ENCODE results near the gene TBCEL.
"Not testable (repeated sequence)": the region's sequence is repeated elsewhere in the genome, so short reads cannot be mapped to it uniquely, and the experiment has no call there.

The TBCEL gene

GRCh38 chr11:121029813-121030445 lies 6.0 kb downstream of the TBCEL start:
- no peak for DNase-seq (ENCODE audit: low spot score)

GRCh38 chr11:121031167-121031566 lies 7.3 kb downstream of the TBCEL start:
- no peak for DNase-seq (ENCODE audit: low spot score)

- DNase-seq (ENCODE audit: low spot score) = not testable (repeated sequence)
Measured at GRCh38 chr11:121031648-121032047, 7.7 kb downstream of the TBCEL start.

- no peak for DNase-seq (ENCODE audit: low spot score)
Measured at GRCh38 chr11:121032546-121032945, 8.6 kb downstream of the TBCEL start.

GRCh38 chr11:121033635-121034034 lies 9.7 kb downstream of the TBCEL start:
- no peak for DNase-seq (ENCODE audit: low spot score)

GRCh38 chr11:121035169-121035755 lies 11.4 kb downstream of the TBCEL start:
- DNase-seq (ENCODE audit: low spot score) = no peak

- DNase-seq (ENCODE audit: low spot score) = no peak
Measured at GRCh38 chr11:121035780-121036179, 11.9 kb downstream of the TBCEL start.

- no peak for DNase-seq (ENCODE audit: low spot score)
Measured at GRCh38 chr11:121037016-121037415, 13.1 kb downstream of the TBCEL start.

GRCh38 chr11:121038648-121039409 lies 14.9 kb downstream of the TBCEL start:
- DNase-seq (ENCODE audit: low spot score) = no peak

GRCh38 chr11:121039971-121040613 lies 16.2 kb downstream of the TBCEL start:
- no peak for DNase-seq (ENCODE audit: low spot score)

GRCh38 chr11:121040614-121041002 lies 16.7 kb downstream of the TBCEL start:
- DNase-seq (ENCODE audit: low spot score) = no peak

GRCh38 chr11:121041072-121041471 lies 17.2 kb downstream of the TBCEL start:
- DNase-seq (ENCODE audit: low spot score) = no peak

- no peak for DNase-seq (ENCODE audit: low spot score)
Measured at GRCh38 chr11:121042296-121042695, 18.4 kb downstream of the TBCEL start.

- no peak for DNase-seq (ENCODE audit: low spot score)
Measured at GRCh38 chr11:121047926-121048325, 24.0 kb downstream of the TBCEL start.

- DNase-seq (ENCODE audit: low spot score) = no peak
Measured at GRCh38 chr11:121048464-121049233, 24.7 kb downstream of the TBCEL start.

- no peak for DNase-seq (ENCODE audit: low spot score)
Measured at GRCh38 chr11:121053244-121053643, 29.3 kb downstream of the TBCEL start.

- no peak for DNase-seq (ENCODE audit: low spot score)
Measured at GRCh38 chr11:121054266-121054665, 30.4 kb downstream of the TBCEL start.

GRCh38 chr11:121055076-121055475 lies 31.2 kb downstream of the TBCEL start:
- DNase-seq (ENCODE audit: low spot score) = no peak

- no peak for DNase-seq (ENCODE audit: low spot score)
Measured at GRCh38 chr11:121057922-121058321, 34.0 kb downstream of the TBCEL start.

GRCh38 chr11:121058941-121059340 lies 35.0 kb downstream of the TBCEL start:
- no peak for DNase-seq (ENCODE audit: low spot score)

- no peak for DNase-seq (ENCODE audit: low spot score)
Measured at GRCh38 chr11:121059605-121060004, 35.7 kb downstream of the TBCEL start.

GRCh38 chr11:121063728-121064127 lies 39.8 kb downstream of the TBCEL start:
- no peak for DNase-seq (ENCODE audit: low spot score)

All from CD4-positive, alpha-beta T cell treated with Interleukin-6 at 100 ng/mL for 8 hours (primary cell).